Mesothelial cell of epicardium (in vitro differentiated cells): ENCODE results near the gene MYL5. TPM values are rescaled to one million over a fixed set of nuclear protein-coding genes. Genes with fewer than 3 reads are reported as not detected.
A peak's percentile ranks its signal among the peaks of the same experiment; 100 is the strongest.

Experiments used
- DNase-seq, 2 experiments: peaks; one replicate each; pipeline ENCODE4 v3.0.0; 2021; ENCODE audit warnings: low spot score in 2 of 2; ENCODE audit not compliant: unreplicated experiment in 2 of 2
- H3K27ac Mint-ChIP-seq: 2 replicates; pipeline ENCODE4 v1.8.0; 2021; ENCODE audit warnings: mixed read lengths
- H3K27me3 Mint-ChIP-seq: 2 replicates; pipeline ENCODE4 v1.8.0; 2021; ENCODE audit warnings: low read depth, mixed read lengths
- H3K36me3 Mint-ChIP-seq: 2 replicates; pipeline ENCODE4 v1.8.0; 2021; ENCODE audit warnings: mixed read lengths
- H3K4me1 Mint-ChIP-seq: 2 replicates; pipeline ENCODE4 v1.8.0; 2021; ENCODE audit warnings: mixed read lengths
- H3K4me3 Mint-ChIP-seq: 2 replicates; pipeline ENCODE4 v1.8.0; 2021; ENCODE audit warnings: mild to moderate bottlenecking, moderate library complexity, mixed read lengths
- H3K9me3 Mint-ChIP-seq: 2 replicates; pipeline ENCODE4 v1.8.0; 2021; ENCODE audit warnings: mixed read lengths
- total RNA-seq: library from RNA; stranded (reverse); gene quantifications from 3 replicates; pipeline ENCODE4 v1.2.1, GENCODE V29; 2021
- TF ChIP-seq, protein P1 (sequence below): fragments of 200-600 bp; sonication (generic); IDR thresholded peaks from one replicate; pipeline ENCODE4 v1.5.0; 2021; ENCODE audit warnings: antibody characterized with exemption; ENCODE audit not compliant: unreplicated experiment

The MYL5 gene
- total RNA-seq, 1 donor from 2014 or later = 32.1 TPM

DNA sequence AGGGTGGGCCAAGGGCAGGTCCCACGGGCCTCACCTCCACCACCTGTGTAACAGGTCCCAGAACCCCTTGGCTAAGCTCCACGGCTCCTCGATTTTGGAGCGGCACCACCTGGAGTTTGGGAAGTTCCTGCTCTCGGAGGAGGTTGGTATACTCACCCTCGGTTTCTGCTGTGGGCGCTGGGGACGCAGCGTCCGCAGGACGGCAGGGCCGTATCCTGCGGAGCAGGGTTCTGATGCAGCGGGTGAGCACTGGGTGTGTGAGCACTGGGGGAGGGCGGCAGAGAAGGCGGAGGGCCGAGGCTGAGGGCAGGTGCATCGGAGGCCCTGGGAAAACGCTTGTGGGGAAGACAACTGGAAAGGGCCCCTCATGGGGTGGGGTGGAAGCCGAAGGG is 11.3 kb upstream of the MYL5 start:
- DNase-seq = no peak
- TF ChIP-seq, protein P1, sequence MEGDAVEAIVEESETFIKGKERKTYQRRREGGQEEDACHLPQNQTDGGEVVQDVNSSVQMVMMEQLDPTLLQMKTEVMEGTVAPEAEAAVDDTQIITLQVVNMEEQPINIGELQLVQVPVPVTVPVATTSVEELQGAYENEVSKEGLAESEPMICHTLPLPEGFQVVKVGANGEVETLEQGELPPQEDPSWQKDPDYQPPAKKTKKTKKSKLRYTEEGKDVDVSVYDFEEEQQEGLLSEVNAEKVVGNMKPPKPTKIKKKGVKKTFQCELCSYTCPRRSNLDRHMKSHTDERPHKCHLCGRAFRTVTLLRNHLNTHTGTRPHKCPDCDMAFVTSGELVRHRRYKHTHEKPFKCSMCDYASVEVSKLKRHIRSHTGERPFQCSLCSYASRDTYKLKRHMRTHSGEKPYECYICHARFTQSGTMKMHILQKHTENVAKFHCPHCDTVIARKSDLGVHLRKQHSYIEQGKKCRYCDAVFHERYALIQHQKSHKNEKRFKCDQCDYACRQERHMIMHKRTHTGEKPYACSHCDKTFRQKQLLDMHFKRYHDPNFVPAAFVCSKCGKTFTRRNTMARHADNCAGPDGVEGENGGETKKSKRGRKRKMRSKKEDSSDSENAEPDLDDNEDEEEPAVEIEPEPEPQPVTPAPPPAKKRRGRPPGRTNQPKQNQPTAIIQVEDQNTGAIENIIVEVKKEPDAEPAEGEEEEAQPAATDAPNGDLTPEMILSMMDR = no peak
- Mint-ChIP-seq H3K4me1 (peaks cover 2% of the 10 kb centered on the region), H3K4me3 (peak overlapping the region; percentile 64), H3K36me3 (peaks cover 9% of the 10 kb centered on the region), H3K9me3 (no peaks in the 10 kb centered on the region), H3K27ac (no peak overlapping the region), H3K27me3 (no peaks in the 10 kb centered on the region)

DNA sequence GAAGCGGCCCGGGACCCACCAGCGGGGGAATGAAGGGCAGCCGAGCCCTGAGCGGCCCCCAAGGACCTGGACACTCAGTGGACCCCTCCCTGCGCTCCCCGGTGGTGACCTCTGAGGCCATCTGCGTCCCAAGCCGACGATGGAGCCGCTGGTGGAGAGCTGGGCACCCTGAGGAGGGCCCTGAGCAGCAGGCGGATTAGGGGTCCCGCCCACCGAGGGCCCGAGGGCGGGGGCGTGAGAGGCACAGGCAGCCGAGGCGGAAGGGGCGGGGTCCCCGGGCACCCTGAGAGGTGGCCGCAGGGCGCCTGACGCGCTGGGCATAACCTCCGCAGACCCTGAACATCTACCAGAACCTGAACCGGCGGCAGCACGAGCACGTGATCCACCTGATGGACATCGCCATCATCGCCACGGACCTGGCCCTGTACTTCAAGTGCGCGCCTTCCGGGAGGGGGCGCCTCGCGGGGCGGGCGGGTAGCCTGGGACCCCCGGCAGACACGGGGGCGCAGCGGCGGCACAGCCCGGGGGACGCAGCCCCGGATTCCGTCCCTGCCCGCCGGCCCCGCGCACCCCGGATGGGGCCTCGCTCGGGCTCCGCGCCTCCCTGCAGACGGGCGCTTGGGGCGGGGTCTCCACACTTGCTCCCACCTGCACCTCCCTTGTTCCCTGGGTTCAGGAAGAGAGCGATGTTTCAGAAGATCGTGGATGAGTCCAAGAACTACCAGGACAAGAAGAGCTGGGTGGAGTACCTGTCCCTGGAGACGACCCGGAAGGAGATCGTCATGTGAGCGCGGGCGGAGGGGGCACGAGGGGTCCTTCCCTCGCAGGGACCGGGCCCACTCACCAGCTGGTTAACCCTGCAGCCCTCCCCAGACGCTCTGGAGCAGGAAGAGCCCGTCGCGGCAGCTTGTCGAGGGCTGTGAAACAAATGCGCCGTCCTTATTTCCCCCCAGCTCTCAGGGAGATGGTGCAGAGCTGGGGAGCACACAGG is 10.6 kb upstream of the MYL5 start:
- Mint-ChIP-seq H3K9me3 (no peaks in the 10 kb centered on the region), H3K27me3 (no peaks in the 10 kb centered on the region), H3K4me3 (peak overlapping the region; percentile 66), H3K4me1 (peaks cover 2% of the 10 kb centered on the region), H3K27ac (no peak overlapping the region), H3K36me3 (peaks cover 9% of the 10 kb centered on the region)
- TF ChIP-seq, protein P1 = no peak
- no peak for DNase-seq

GRCh38 chr4:664713-665231 is 9.6 kb upstream of the MYL5 start:
- H3K9me3 Mint-ChIP-seq = no peaks in the 10 kb centered on the region
- H3K4me1 Mint-ChIP-seq = peaks cover 2% of the 10 kb centered on the region
- peak overlapping the region; percentile 66 for H3K4me3 Mint-ChIP-seq
- TF ChIP-seq, protein P1 = no peak
- H3K27me3 Mint-ChIP-seq = no peaks in the 10 kb centered on the region
- no peak overlapping the region for H3K27ac Mint-ChIP-seq
- DNase-seq = no peak
- H3K36me3 Mint-ChIP-seq = peaks cover 9% of the 10 kb centered on the region

DNA sequence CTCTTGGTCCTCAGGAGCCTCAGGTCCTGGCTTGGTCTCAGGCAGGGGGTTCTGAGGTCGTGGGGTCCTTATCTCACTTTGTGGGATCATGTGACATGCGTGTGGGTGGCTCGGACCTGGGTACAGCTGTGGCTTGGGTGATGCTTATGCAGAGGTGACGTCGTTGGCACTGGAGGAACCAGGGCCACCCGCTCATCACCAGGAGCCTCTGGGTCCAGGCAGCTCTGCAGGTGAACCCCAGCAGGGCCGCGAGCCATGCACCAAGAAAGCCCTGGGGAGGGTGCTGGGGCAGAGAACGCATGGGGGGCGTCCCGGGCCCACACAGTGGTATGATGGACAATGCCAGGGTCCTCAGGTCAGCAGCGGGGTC is 9.0 kb upstream of the MYL5 start:
- peak overlapping the region; percentile 15 for H3K4me3 Mint-ChIP-seq
- no peaks in the 10 kb centered on the region for H3K27me3 Mint-ChIP-seq
- no peaks in the 10 kb centered on the region for H3K9me3 Mint-ChIP-seq
- H3K4me1 Mint-ChIP-seq = peaks cover 2% of the 10 kb centered on the region
- peaks cover 5% of the 10 kb centered on the region for H3K36me3 Mint-ChIP-seq
- TF ChIP-seq, protein P1 = no peak
- no peak for DNase-seq
- H3K27ac Mint-ChIP-seq = no peak overlapping the region

DNA sequence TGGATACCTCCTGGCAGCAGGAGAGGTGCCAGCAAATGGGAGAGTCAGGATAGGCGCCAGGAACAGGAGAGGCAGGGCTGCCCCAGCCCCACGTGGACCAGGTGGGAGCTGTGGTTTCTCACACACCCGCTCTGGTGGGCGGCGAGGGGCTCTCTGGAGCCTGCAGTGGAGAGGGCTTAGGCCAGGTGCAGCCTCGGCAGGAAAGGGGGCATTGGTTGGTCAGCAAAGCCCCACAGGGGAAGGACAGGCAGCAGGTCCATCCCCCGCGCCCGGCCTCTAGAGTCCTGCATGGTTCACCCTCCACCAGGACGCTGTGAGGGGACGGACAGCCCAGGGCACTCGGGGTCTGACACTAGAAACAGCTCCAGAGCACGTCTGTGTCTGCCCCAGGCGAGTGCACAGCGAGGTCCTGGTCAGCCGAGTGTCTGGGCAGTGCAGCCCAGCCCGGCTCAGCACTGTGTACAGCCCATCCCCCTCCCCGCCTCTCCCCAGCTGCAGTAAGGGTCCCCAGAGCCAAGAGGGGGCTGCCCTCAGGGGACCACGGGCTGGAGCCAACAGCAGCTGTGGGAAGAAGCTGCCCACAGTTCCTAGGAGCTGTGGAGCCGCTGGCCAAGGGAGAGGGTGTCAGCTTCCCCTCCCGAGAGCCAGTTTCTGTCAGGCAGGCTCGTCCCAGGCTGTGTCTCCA is 8.4 kb upstream of the MYL5 start:
- H3K4me1 Mint-ChIP-seq = peaks cover 2% of the 10 kb centered on the region
- H3K9me3 Mint-ChIP-seq = no peaks in the 10 kb centered on the region
- no peaks in the 10 kb centered on the region for H3K27me3 Mint-ChIP-seq
- H3K4me3 Mint-ChIP-seq = no peak overlapping the region
- H3K27ac Mint-ChIP-seq = no peak overlapping the region
- TF ChIP-seq, protein P1 = no peak
- DNase-seq = no peak
- H3K36me3 Mint-ChIP-seq = peaks cover 2% of the 10 kb centered on the region
